Measurements from ENCODE around the gene ELMO3.

Gene ELMO3
- 7.3 to 12.8 (median 10.3) reads per million in 3 experiments for total RNA-seq

GRCh38 chr16:67199011-67199807 is at the start of gene ELMO3:
ELMO3 (plus strand) TSS chr16:67199131; CDS start chr16:67199327, 196 bp downstream.
- no peak for DNase-seq

- DNase-seq, result no peak
These were observed 49.5 kb upstream of the ELMO3 start for GRCh38 chr16:67149276-67150046.

- peak; percentile 30 for DNase-seq
These were observed 48.7 kb upstream of the ELMO3 start for GRCh38 chr16:67150047-67150832.

- DNase-seq, result peak; percentile 34
These were observed 48.0 kb upstream of the ELMO3 start, which contains the start of gene B3GNT9 for GRCh38 chr16:67150833-67151396. B3GNT9 (minus strand) TSS chr16:67150998; CDS start chr16:67150485, 513 bp downstream.

- DNase-seq, result no peak
These were observed 47.4 kb upstream of the ELMO3 start for GRCh38 chr16:67151431-67152097.

- no peak for DNase-seq
These were observed 44.2 kb upstream of the ELMO3 start for GRCh38 chr16:67154578-67155294.

- peak; percentile 76 for DNase-seq
These were observed 43.4 kb upstream of the ELMO3 start for GRCh38 chr16:67155295-67156142.

GRCh38 chr16:67156143-67156844 is 42.6 kb upstream of the ELMO3 start:
- no peak for DNase-seq

GRCh38 chr16:67157106-67157748 is 41.7 kb upstream of the ELMO3 start:
- no peak for DNase-seq

GRCh38 chr16:67157892-67158635 is 40.9 kb upstream of the ELMO3 start:
- DNase-seq, result peak; percentile 65

GRCh38 chr16:67158637-67159600 is 40.0 kb upstream of the ELMO3 start:
- DNase-seq, result peak; percentile 88

GRCh38 chr16:67161595-67162058 is 37.3 kb upstream of the ELMO3 start:
- DNase-seq, result no peak

GRCh38 chr16:67162506-67163163 is 36.3 kb upstream of the ELMO3 start:
- no peak for DNase-seq

- DNase-seq, result peak; percentile 48
These were observed 35.5 kb upstream of the ELMO3 start for GRCh38 chr16:67163164-67163998.

GRCh38 chr16:67163999-67164558 is 34.9 kb upstream of the ELMO3 start:
- DNase-seq, result no peak

All from central memory CD4-positive, alpha-beta T cell (primary cell).